ENCODE results near the gene ARHGAP6. TPM values are rescaled to one million over a fixed set of nuclear protein-coding genes. Genes with fewer than 3 reads are reported as not detected.

ARHGAP6 gene
- polyA plus RNA-seq, 2 of the 4 experiments (the other 2 are of a cell fraction) = 0.04 TPM; not detected in 1

DNA sequence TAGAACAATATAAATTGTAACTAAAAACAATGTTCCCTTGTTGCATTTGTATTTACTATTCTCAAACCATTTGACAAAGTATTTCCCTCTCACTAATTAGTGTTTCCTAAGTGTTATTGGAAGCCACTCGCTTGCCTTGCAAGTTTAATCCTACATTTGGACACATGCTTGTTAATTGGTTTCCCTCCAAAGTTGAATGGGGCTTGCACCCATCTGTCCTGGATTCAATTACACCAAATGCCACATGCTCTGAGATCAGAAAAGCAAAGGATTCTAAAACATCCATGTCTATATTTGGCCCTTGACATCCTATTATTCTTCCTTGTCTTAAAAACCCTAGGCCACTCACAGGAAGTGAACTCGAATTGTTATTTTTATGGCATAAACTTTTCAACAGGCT is 225.9 kb downstream of the ARHGAP6 start:
- CTCF ChIA-PET = no interaction called here
- FAIRE-seq = no peak

DNA sequence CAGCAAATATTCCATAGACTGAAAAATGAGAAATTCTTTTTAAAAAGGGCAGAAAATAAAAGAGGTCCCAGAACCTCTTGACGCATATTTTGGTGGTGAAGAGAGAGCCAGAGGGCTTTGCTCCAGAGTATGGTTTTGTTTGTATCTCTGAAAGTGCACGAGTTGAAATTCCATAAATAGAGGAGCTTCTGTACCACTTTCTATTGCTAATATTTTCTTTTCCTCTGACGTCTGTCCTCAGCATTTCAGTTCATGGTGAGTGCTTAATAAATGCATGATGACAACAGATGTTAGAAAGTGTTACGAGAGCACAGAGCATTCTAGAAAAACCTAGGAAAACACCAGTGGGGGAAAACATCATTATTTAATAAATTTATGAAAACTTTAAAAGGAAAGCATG is 227.0 kb downstream of the ARHGAP6 start:
- Histone ChIP-seq H3K27ac (no peak overlapping the region), H3K4me1 (no peaks in the 10 kb centered on the region), H3K9me3 (no peaks in the 10 kb centered on the region), H3K4me3 (no peak overlapping the region), H3K4me2 (no peak overlapping the region)
- ChIA-PET POLR2A (no interaction called here), CTCF (no interaction called here)
- 49% methylated on average over 4 of the region's 4 CpGs for WGBS (ENCODE audit: missing lambda C conversion rate)
- no peak for DNase-seq (ENCODE audit: low read depth in 1 of 2, low spot score in 1 of 2)
- TF ChIP-seq POLR2A (IDR thresholded peaks at IDR 0.05; ENCODE audit: low read length) = no peak
- TF ChIP-seq, protein P1, sequence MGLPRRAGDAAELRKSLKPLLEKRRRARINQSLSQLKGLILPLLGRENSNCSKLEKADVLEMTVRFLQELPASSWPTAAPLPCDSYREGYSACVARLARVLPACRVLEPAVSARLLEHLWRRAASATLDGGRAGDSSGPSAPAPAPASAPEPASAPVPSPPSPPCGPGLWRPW (IDR thresholded peaks at IDR 0.05) = no peak
- ATAC-seq = no peak
- no peak for FAIRE-seq

More for the DNA sequence above, 225.9 kb downstream of the ARHGAP6 start:
- 12% methylated on average over 2 of the region's 2 CpGs for WGBS (ENCODE audit: missing lambda C conversion rate)
- ATAC-seq (no peak), DNase-seq (ENCODE audit: low read depth in 1 of 2, low spot score in 1 of 2) (no peak)
- no peak overlapping the region for H3K4me2 ChIP-seq
- no peak for TF ChIP-seq SMC3 (IDR thresholded peaks at IDR 0.05)
- no peak for TF ChIP-seq RAD21 (conservative IDR thresholded peaks at IDR 0.05 in 1 of 2, IDR thresholded peaks at IDR 0.05 in 1 of 2)
- no peak for TF ChIP-seq POLR2A (IDR thresholded peaks at IDR 0.05; ENCODE audit: low read length)
- no peak for TF ChIP-seq RARB (CRISPR knock-in tag; IDR thresholded peaks at IDR 0.05)
- TF ChIP-seq EHF (CRISPR knock-in tag; IDR thresholded peaks at IDR 0.05) = no peak
- H3K4me1 ChIP-seq = no peaks in the 10 kb centered on the region
- POLR2A ChIA-PET = no interaction called here
- H3K4me3 ChIP-seq = no peak overlapping the region
- H3K9me3 ChIP-seq = no peaks in the 10 kb centered on the region
- H3K27ac ChIP-seq = no peak overlapping the region

DNA sequence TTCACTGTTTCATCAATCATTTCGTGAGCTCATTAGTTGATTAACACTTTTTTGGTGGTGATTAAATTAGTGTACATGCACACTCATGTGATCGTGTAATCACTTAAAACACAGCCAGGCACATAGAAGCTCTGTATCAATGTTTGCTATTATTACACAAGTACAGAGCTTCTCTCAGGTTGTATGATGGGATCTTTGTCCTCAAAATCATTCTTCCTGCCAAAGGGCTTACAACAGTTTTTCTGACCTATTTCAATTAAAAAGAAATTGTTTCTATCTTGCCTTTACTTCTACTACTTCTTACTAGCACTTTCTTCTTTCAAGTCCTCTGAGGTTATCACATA is 227.4 kb downstream of the ARHGAP6 start:
- H3K4me2 ChIP-seq = no peak overlapping the region
- no peak overlapping the region for H3K4me3 ChIP-seq
- DNase-seq (ENCODE audit: low read depth in 1 of 2, low spot score in 1 of 2) = no peak
- 61% methylated on average over 2 of the region's 2 CpGs for WGBS (ENCODE audit: missing lambda C conversion rate)
- no peak overlapping the region for H3K27ac ChIP-seq
- ATAC-seq = no peak
- no peak for TF ChIP-seq POLR2A (IDR thresholded peaks at IDR 0.05; ENCODE audit: low read length)
- no peak for TF ChIP-seq RCOR1 (IDR thresholded peaks at IDR 0.05; ENCODE audit: low read depth, low read length)
- no peak for TF ChIP-seq EP300 (IDR thresholded peaks at IDR 0.05)
- no peak for TF ChIP-seq HOXB13 (CRISPR knock-in tag; IDR thresholded peaks at IDR 0.05; ENCODE audit: low read depth)
- TF ChIP-seq, protein P2, sequence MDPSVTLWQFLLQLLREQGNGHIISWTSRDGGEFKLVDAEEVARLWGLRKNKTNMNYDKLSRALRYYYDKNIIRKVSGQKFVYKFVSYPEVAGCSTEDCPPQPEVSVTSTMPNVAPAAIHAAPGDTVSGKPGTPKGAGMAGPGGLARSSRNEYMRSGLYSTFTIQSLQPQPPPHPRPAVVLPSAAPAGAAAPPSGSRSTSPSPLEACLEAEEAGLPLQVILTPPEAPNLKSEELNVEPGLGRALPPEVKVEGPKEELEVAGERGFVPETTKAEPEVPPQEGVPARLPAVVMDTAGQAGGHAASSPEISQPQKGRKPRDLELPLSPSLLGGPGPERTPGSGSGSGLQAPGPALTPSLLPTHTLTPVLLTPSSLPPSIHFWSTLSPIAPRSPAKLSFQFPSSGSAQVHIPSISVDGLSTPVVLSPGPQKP (IDR thresholded peaks at IDR 0.05; ENCODE audit: low read depth, low read length) = no peak
- ChIA-PET POLR2A (no interaction called here), CTCF (no interaction called here)
- FAIRE-seq = no peak
- H3K4me1 ChIP-seq = no peaks in the 10 kb centered on the region
- H3K9me3 ChIP-seq = no peaks in the 10 kb centered on the region

DNA sequence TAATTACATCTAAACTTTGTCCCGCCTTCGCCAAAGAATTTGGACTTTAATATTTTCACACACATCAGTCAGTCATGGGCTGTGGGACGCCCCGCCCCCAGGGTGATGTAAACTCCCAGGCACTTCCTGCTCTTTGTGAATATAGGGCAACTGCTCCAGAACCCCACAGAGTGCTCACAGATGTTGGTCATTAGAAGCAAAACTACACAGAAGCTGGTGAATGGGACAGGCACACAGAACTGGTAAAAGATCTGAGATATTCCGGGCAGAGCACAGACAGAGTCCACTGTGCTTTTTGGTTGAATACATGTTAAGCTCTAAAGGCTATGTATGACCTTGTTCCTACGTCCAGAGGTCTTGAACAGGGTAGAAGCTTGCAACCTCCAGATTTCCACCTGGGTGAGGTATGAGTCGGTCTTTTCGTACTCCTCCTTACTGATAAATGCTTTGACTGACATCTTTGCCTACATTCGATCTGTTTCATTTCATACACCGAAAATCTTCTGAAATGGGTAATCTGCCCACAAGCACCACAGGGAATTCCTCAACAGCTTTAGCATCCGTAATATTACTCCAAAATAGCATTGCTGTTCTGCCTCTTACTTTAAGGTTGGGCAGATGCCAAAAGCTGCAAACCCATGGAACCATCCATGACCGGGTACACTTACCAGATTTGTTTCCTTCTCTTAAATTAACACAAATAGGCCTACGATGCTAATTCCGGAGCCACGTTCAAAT is 227.9 kb downstream of the ARHGAP6 start:
- TF ChIP-seq, protein P3, sequence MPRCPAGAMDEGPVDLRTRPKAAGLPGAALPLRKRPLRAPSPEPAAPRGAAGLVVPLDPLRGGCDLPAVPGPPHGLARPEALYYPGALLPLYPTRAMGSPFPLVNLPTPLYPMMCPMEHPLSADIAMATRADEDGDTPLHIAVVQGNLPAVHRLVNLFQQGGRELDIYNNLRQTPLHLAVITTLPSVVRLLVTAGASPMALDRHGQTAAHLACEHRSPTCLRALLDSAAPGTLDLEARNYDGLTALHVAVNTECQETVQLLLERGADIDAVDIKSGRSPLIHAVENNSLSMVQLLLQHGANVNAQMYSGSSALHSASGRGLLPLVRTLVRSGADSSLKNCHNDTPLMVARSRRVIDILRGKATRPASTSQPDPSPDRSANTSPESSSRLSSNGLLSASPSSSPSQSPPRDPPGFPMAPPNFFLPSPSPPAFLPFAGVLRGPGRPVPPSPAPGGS (IDR thresholded peaks at IDR 0.05) = no peak
- TF ChIP-seq KDM5A (IDR thresholded peaks at IDR 0.05) (no peak), TFCP2L1 (CRISPR knock-in tag; IDR thresholded peaks at IDR 0.05) (no peak), ZFP36 (IDR thresholded peaks at IDR 0.05; ENCODE audit: borderline replicate concordance, partially characterized antibody) (no peak), CBX8 (IDR thresholded peaks at IDR 0.05) (no peak), EP300 (IDR thresholded peaks at IDR 0.05) (no peak), ESRRA (IDR thresholded peaks at IDR 0.05; ENCODE audit: borderline replicate concordance, low read length) (no peak)
- TF ChIP-seq, protein P2 (IDR thresholded peaks at IDR 0.05; ENCODE audit: low read depth, low read length) = no peak
- 60% methylated on average over 15 of the region's 15 CpGs for WGBS (ENCODE audit: missing lambda C conversion rate)
- H3K4me2 ChIP-seq = no peak overlapping the region
- H3K4me1 ChIP-seq = no peaks in the 10 kb centered on the region
- CTCF ChIA-PET = no interaction called here
- no peak overlapping the region for H3K4me3 ChIP-seq
- POLR2A ChIA-PET = no interaction called here
- no peak overlapping the region for H3K27ac ChIP-seq
- no peak for DNase-seq (ENCODE audit: low read depth in 1 of 2, low spot score in 1 of 2)
- no peak for FAIRE-seq
- H3K9me3 ChIP-seq = no peaks in the 10 kb centered on the region
- ATAC-seq = no peak

Data from A549 (cell line).